DMS 273 (cell line): ENCODE measurements around the gene ELL2.

Source experiments
- DNase-seq: peaks from one replicate; lab custom pipeline; 2025; ENCODE audit not compliant: unreplicated experiment; lab: John Stamatoyannopoulos, UW

ELL2 gene

DNA sequence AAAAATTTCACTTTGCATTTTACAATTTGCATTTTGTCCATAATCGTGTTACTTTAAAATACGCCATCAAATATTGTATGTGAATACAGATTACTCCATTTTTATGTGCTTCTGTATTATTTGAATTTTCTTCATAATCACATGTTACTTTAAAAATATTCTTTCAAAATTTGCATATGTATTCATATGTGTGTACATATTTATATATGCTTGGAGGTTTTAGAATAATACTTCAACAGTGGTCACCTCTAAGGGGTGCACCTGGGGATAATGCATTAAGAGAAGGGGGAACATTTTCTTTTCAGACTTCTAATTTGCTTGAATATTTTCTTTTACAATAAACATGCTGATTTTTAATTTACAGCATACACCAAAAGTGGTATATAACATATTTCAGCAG is 21.9 kb upstream of the ELL2 start:
- no peak for DNase-seq

DNA sequence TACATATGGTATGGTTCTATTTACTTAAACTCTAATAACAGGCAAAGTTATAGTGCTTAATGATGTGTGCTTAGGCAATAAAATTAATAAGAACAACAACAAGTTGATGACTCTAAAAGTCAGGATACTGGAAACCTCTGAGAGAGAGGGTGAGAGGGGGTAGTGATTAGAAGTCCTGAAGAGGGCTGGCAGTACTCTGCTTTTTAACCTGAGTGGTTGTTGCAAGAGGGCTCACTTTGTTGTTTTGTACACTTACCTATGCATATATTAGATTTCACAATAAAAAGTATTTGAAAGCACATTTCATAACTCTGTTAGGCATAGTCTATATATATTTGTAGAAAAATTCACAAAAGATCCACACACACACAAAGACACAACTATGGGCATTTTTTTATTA is 21.4 kb upstream of the ELL2 start:
- no peak for DNase-seq

DNA sequence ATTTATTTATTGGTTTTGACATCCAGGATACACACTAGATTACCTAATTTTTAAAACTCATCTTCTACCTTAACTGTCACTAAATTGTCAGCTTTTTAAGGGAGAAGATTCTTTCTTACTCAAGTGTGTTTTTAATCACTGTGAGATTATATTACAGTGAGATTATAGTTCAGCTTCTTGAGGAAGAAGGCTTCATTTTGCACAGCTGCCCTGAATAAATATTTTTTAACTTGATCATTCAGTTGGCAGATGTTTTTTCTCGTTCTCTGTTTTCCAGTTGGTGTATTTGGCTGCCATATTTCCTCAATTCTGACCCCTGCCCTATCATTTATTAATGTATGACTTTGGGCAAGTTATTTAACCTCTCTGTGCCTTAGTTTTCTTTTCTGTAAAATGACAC is 15.0 kb upstream of the ELL2 start:
- no peak for DNase-seq

DNA sequence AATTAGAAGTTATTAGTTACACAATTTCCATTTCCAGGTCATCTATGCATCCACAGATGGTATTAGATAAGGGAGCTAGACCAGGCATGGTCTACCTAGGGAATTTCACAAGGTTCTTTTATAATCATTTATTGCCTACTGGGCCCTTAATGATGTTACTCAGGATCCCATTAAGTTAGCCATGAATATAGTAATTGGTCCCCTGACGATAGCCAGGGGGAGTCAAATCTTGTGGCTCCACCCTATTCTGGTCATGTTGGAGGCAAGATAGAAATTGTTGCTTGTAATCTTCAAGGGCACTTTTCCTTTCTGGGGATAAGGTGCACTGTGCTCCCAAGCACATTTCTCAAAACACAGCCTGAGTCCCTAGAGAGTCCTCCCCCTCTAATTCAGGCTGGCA is 14.1 kb upstream of the ELL2 start:
- DNase-seq: peak; percentile 21

DNA sequence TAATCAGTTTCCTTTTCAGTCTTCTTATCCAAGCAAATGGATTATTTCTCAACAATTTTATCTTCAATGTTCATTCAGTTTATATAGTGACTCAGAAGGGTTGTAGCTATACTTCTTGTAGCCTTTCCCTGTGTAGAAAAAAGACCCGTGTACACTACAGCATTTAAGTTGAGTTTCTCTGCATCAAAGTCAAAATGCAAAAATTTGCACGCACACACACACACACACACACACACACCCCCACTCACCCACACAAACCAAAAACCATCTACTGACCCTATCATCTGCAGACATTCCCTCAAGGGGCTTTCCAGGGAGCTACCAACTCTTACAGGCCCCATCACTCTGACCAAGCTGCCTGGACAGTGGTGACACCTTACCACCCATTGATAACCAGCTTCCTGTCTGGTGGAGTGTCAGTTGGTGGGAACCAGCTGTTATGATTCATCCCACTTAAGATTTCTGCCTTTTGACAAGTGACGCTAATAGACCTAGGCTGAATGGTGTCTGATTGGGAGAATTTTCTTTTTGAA is 12.2 kb upstream of the ELL2 start:
- no peak for DNase-seq

DNA sequence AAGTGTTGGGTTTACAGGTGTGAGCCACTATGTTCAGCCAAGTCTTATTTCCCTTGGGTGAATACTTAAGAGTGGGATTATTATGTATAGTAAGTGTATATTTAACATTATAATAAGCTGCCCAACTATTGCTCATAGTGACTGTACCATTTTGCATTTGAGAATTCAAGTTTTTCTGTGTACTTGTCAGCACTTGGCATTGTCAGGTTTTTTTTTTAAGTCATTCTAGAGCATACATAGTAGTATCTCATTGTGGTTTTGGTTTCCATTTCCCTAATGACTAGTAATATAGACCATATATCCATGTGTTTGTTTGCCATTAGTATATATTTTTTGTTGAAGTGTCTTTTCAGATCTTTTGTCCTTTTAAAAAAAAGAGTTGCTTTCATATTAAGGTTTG is 10.5 kb upstream of the ELL2 start:
- DNase-seq: no peak

DNA sequence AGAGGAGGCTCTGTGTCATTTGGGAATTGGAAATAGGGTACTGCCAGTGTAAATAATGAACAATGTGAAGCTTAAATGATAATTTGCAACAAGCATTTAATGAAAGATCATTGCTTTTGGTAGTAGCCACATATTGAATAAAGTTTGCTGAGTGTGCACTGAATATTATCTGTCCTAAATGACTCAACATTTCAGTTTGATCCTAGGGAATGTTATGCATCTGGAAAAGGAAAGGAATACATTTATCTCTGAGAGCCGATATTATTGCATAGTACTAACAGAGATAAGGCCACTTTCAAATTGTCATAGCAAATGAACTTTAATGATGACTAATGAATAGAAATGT is 8.7 kb upstream of the ELL2 start:
- DNase-seq: no peak

DNA sequence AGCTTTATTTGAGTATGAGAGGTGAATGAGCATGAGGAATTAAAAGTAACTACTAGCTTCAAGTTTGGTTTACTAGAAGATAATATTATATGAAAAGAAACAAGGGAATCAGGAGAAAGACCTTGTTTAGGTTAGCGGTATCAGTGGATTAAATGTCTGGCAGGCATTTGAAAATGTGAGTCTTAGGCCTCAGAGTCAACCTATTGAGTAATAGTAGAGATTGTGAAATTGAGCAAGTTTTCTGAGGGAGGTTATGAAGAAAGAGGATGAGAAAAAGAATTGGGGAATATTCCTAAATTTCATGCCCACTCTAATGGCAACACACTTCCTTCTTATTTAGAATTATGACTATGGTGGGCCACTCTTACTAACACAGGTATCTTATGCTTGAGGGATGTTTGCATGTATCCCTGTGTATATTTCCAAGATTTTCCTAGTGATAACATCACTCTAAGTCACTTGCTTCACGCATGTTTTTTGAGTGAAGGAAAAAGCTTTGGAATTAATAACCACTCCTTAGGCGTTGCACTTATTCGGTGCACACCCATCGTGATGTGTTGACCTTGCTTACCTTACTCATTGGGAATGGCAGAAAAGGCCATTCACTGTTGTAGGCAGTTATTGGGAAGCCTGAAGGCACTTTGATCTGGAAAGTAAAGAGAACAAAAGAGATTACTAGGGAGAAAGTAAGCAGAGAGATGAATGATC is 8.2 kb upstream of the ELL2 start:
- no peak for DNase-seq

DNA sequence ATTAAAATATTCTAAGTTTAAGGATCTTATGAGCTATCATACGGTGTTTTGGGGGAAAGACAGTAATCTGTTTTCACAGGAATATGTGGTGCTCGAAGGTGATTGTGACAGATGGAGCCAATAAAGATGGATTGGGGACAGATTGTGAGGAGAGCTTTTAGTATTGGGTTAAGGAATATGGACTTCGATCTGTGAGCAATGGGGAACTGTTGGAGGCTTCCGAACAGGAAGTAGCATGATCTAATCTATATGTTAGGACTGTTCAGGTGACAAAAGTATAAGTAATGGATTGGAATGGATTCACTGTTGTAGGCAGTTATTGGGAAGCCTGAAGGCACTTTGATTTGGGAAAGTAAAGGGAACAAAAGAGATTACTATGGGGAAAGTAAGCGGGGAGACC is 7.4 kb upstream of the ELL2 start:
- DNase-seq: no peak

DNA sequence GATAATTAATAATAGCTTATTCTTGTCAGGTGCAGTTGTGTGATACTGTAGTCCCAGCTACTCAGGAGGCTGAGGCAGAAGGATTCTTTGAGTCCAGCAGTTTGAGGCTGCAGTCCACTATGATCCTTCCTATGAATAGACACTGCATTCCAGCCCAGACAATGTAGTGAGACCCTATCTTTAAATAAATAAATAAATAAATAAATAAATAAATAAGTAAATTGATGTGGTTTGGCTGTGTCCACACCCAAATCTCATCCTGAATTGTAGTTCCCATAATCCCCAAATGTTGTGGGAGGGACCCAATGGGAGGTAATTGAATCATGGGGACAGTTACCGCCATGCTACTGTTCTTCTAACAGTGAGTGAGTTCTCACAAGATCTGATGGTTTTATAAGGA is 5.6 kb upstream of the ELL2 start:
- DNase-seq: no peak

DNA sequence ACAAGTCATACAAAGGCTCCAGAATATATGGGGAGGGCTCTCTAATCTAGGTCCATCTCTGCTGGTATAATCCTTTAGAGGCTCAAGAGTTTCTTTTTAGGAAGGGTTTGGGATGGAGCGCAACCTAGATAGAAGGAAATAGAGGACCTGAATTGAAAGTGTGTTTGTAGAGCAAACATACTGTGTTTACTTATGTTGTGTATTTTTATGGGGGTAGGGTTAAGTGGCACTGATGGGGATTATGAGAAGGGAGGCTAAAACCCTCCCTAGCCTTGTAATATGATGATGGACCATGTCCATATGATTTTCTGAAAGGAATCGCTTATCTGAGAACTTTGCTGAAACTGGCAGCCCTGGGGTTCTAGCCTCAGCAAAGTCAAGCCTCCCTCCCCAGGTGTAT is 4.4 kb upstream of the ELL2 start:
- no peak for DNase-seq

DNA sequence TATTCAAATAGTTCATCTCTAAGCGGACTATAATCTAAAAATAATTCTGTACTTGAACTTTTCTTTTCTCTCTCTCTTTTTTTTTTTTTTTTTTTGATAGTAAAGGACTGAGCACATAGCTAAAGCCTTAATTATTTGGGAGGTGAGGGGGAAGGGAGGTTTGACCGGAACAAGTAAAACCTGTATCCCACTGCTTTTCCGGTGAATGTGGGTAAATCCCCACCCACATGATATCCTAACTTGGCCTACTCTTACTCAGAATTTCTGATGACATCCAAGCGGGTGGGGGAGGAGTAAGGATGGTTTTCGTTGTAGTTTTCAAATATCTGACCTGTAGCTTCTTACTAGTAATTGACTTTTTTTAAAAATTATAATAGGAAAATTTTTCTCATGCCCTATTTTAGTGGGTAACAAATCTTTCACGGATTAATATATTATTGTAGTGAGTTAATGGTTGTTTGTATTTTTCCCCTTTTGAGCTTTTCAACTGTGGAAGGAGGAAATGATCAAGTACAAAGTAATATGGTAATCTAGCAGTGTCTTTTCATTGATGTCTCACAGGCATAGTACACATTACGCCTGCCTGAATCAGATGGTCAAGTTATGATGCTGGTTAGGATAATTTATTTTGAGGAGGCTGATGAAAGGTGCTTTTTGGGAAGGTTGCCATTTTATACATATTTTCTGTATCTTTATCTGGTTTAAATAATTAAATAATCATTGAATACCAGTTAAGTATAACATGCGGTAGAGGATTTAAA is 2.2 kb upstream of the ELL2 start:
- DNase-seq: no peak

DNA sequence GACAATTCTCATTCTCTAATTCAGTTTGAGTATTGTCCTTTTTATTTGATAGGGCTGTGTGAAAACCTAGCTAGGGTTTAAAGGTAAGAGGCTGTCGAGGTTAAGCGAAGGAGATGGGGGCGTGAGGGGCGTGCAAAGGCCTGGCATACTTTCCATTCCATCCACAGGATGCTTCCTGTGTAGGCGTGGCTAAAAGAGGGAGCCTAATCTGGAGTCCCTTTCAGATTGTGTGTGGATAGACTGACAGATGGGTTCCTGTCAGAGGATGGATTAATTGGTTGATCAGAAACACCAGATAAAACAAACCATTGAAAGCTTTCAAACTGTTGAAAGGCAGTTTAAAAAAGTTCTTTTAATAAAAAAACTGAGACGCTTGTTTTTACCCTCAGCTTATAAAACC is 1.1 kb upstream of the ELL2 start:
- DNase-seq: peak; percentile 55

DNA sequence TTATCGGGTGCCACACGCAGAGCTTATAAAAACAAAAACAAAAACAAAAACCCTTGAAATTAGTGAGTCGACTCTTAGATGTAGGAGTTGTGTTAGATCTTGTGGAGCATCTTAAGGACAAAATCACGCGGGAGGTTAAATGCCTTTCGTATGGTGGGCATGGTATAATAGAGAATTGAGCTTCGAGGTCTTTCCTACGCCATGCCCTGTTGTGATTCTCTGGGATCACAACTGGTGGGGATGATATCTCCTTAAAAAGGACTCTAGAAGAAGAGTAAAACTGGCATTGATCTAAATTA is 773 bp upstream of the ELL2 start:
- DNase-seq: no peak

DNA sequence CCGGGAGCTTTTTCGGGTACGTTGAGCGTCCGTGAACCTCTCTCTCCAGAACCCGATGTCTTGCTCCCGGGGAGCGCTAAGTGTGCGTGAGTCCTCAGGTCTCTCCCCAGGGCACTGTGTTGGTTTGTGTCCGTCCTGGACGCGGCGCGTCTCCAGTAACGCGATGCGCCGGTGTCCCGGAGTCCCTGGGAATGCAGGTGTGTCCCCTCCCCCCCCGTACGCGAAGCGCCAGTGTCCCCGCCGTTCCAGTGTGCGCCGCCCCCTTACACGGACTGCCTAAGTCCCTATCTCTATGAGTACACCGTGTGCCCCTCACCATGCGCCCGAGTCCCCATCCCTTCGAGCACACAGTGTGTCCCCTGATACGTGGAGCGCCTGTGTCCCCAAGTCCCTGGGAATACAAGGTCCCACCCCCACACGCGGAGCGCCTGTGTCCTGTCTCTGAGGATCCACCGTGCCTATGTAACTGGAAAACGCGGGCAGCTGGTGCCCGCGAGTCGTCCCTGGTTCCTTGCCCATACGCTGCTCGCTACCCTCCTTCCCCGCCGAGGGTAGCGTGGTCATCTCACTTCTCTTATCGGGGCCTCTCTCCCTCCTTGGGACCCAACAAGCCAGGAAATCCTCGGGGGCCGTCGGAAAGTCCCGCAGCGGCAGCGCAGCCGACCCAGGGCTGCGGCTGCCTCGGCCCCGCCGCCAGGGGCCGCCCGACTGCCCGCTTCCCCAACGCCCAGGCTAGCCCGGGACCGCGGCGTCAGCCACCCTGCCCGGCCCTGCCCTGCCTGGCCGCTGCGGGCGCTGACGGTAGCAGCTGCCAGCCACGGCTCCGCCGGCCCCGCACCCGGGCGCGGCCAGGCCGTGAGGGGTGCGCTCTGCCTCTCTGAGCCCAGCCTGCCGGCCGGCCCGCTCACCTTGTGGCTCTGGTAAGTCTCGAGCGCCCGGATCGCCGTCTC is 709 bp downstream of the ELL2 start:
- DNase-seq: peak; percentile 90

DNA sequence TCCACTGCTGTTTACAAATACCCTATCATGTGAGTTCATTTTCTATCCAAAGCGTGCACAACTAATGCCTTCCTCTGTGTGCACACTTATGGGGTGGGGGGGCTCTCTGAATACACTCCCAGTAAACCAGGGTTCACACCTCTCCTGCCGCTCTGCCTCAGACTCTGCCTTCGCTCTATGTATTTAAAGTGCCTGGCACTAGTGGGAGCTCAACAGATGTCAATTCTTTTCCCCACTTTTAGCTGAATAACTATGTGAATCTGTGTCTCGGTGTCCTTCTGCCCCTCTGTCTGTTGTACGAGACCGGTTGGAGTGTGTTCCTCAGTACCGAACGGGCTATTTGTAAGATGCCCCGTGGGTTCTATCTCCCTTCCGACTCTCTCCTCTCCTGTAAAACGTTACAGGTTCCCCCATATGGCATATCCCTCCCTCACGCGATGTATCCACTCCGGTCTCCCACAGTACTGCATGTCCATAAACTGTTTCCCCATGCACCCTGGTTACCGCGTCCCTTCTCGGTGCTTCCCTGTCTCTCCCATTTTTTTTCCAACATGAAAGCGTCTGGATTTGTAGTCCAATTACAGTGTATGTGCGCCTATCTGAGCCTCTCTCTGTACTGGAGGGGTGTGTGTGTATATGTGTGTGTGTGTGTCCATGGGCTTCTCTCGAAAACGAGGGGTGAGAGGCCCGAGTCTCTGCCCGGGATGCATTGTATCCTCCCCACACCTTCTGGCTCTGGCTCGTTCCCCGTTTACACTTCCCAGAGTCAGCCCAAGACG is 1.6 kb downstream of the ELL2 start:
- peak; percentile 49 for DNase-seq

DNA sequence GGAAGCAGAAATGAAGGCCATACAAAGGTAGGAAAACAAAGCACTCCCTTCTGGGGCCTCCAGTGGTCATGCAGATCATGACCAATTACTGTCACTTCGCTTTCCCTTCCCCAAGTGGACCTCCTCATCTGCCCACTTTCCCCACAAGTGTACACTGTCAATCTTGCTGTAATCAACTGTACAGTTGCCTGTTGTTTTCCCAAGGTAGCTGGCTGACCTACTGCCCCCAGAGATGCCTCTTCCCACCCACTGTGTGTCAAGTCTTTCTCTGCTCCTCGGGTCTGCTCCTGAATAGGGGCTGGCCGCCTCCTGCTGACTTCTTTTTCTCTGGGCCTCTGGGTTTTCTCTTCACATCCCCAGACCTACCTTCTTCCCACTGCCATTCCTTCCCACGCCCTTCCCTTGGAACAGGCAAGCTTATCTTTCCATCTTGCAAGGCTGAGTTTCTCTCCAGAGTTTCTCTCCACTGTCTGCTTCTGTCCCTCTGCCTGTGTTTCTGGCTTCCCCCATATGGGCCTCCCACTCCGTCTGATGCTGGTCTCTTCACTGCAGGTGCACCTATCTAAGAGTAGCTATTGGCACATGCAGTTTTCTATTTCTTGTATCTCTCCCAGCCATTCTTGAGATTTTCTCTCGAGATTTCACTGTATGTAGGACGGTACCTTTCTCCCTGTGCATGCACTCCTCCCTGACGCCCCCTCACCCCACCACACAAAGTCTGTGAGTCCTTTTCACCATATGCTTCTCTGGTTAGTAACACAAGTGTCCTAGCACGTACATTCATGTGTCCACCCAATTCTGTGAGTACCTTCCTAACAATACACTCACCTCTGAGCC is 2.4 kb downstream of the ELL2 start:
- DNase-seq: no peak

DNA sequence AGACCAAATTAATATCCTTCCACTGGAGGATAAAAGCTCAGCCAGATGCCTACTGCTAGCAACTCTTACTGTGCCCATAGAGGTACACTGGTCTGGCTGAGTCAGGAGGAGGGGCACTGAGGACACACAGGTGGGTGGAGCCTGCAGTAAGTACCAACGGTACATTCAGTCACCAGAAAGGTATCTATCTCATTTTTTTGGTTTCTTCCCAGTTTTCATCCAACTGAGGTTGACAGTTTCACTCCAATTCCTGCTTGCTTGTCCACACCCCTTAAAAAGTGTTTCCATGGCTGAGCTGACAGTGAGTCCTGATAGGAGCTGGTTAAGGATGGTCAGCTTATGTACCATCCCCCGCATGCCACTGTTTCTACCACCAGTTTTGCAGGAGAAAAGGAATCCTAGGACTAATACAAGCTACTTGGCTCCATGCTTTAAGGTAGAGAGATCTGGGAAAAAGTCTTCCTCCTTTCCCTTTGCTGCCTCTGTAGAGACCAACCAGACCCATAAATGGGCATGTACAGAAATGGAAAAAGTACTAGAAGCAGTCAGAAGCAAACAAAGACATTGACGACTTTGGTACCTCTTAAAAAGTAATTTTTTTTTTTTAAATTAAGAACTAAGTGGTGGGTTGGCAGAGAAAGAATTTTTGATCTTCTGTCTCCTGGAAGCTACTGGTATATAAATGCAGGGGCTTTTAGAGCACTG is 3.2 kb downstream of the ELL2 start:
- DNase-seq: no peak

DNA sequence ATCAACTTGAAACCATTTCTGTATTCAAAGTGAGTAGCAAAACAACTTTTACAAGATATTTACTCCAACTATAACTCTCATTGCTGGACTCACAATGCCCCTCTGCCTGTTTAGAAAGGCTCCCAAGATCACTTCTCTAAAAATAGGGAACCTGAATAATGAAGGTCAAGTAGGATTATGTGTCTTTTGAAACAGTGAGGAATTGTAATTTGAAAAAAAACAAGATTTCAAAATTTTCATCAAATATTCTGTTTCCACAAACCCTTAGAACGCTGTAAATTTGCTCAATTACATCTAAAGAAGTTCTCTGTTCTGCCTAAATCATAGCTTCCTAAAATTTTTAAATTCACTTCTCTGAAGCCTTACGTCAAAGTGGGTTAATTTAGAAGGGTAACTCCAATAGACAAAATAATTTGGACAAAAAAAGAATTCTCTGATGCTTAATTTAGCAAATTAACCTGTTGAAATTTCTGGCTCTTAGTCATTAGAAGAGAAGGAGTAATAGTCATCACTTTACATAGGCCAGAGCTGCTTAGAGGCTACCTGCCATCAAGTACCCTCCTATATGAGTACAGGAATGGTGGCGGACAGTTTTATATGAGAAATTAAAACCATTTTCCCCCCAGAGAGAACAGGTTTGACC is 4.0 kb downstream of the ELL2 start:
- DNase-seq: no peak
